Posterior vena cava (tissue), 2 donors: ENCODE results near the gene VEGFB. TPM values are rescaled to one million over a fixed set of nuclear protein-coding genes. Genes with fewer than 3 reads are reported as not detected.

Experiments used
- DNase-seq: peaks from one replicate; pipeline ENCODE4 v3.0.0-alpha.2; 2020; ENCODE audit warnings: low spot score
- intact Hi-C, 2 donors: fragments of 100-400 bp; cut with DNase I; formaldehyde crosslinking; loops; one replicate each; pipeline versions ENCODE4 v1.14.1 to v1.14.2; 2022 to 2023
- total RNA-seq, 2 donors: library from RNA; stranded (reverse); fragmentation: NEBNext Ultra II Directional; extraction: Animal tissue kit (Norgen Biotek cat#: 25700); gene quantifications; one replicate each; pipeline ENCODE4 v1.2.1, GENCODE V29; 2021
- donor health status: DM: yes; HTN: yes; CAD: no.
- donor health status: DM: yes; HTN: yes; CAD: no.

VEGFB gene
- total RNA-seq, 2 donors from 2014 or later, result 163 to 190 TPM

DNA sequence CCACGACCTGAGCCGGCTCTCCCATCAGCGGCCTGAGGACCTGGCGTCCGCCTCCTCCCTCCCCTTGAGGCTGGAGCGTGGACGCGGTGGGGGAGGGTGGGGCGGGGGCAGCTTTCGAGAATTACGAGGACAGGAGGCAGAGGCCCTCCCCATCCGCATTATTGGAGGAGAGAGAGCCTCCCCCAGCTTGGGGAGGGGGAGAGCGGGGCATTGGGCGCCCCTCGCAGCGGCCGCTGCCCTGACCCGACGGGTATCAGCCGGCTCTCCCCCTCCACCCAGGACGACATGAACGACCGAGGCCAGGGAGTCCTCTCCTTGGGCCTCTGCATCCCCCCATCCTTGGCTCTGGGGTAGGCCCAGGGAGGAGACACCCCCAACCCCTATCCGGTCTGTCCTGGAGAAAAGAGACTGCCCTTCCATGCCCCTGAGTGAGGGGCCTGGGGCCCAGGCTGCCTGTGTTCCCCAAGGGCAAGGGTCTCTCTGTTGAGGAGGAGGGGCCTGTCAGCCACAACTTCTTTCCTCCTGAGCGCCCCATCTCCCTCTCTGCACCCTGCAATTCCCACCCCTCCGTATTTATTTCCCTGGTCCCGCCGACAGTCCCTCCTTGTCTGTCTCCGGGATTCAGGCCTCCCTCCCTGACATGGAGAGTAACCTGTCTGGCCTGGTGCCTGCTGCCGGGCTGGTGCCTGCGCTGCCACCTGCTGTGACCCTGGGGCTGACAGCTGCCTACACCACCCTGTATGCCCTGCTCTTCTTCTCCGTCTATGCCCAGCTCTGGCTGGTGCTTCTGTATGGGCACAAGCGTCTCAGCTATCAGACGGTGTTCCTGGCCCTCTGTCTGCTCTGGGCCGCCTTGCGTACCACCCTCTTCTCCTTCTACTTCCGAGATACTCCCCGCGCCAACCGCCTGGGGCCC, 51.8 kb downstream of the VEGFB start:
- peak; percentile 75 for DNase-seq
- intact Hi-C loops, result no loop called here

DNA sequence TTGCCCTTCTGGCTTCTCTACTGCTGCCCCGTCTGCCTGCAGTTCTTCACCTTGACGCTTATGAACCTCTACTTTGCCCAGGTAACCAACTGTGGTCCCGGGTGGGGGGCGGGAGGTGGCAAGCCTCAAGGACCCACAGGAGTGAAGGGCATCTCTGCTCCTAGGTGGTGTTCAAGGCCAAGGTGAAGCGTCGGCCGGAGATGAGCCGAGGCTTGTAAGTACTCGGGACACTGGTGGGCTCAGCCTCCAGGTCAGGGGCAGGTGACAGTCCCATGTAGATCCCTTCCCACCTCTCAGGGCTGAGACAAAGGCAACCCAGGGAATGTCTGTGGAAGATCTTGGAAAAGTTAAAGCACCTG, 52.4 kb downstream of the VEGFB start:
- intact Hi-C loops, result no loop called here
- DNase-seq, result no peak

DNA sequence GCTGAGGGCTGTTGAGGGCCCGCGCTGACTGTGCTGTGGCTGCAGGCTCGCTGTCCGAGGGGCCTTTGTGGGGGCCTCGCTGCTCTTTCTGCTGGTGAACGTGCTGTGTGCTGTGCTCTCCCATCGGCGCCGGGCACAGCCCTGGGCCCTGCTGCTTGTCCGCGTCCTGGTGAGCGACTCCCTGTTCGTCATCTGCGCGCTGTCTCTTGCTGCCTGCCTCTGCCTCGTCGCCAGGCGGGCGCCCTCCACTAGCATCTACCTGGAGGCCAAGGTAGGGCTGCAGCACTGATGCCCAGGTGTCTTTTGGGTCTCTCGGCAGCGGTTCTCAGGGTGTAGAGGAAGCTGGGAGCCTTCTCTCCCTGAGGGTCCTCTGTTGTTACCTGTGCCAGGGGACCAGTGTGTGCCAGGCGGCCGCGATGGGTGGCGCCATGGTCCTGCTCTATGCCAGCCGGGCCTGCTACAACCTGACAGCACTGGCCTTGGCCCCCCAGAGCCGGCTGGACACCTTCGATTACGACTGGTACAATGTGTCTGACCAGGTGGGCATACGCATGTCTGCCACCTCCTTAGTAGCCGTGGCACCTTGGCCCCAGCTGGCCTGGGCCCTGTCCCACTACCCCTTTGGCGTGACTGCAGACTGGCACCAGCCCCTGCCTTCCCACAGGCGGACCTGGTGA, 53.4 kb downstream of the VEGFB start:
- intact Hi-C loops, result no loop called here
- peak; percentile 79 for DNase-seq

DNA sequence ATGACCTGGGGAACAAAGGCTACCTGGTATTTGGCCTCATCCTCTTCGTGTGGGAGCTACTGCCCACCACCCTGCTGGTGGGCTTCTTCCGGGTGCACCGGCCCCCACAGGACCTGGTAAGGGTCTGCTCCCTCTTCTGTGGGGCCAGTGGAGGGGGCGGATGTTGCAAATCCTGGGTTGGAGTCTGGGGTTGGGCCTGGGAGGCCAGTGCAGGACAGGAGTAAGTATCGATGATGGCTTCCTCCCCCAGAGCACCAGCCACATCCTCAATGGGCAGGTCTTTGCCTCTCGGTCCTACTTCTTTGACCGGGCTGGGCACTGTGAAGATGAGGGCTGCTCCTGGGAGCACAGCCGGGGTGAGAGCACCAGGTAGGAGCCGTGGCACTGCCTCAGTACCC, 54.0 kb downstream of the VEGFB start:
- intact Hi-C loops, result no loop called here
- DNase-seq, result peak; percentile 46

Other genes starting within 250 kb of the VEGFB start
- 10 to 100 TPM; 37.7 to 41.3 TPM for gene OTUB1, start 248.1 kb upstream of the VEGFB start, total RNA-seq
- under 1 TPM; 0.14 to 0.29 TPM for gene FLRT1, start 198.7 kb upstream of the VEGFB start, total RNA-seq
- 10 to 100 TPM; 15.9 to 16.8 TPM for gene MACROD1, start 68.5 kb upstream of the VEGFB start, total RNA-seq
- 10 to 100 TPM; 74.3 to 87.3 TPM for gene STIP1, start 48.4 kb upstream of the VEGFB start, total RNA-seq
- 10 to 100 TPM; 30.3 to 44.0 TPM for gene FERMT3, start 27.9 kb upstream of the VEGFB start, total RNA-seq
- gene TRPT1, start 8.4 kb upstream of the VEGFB start, total RNA-seq, result 10 to 100 TPM; 19.9 to 21.9 TPM
- gene NUDT22, start 8.3 kb upstream of the VEGFB start, total RNA-seq, result 10 to 100 TPM; 35.8 to 41.1 TPM
- 10 to 100 TPM; 16.1 to 21.3 TPM for gene DNAJC4, start 4.0 kb upstream of the VEGFB start, total RNA-seq
- gene FKBP2, start 6.5 kb downstream of the VEGFB start, total RNA-seq, result 10 to 100 TPM; 50.6 to 56.7 TPM
- gene PPP1R14B, start 12.4 kb downstream of the VEGFB start, total RNA-seq, result 100 to 1,000 TPM; 102 to 190 TPM
- gene PLCB3, start 16.9 kb downstream of the VEGFB start, total RNA-seq, result 10 to 100 TPM; 26.1 to 28.3 TPM
- 10 to 100 TPM; 49.6 to 57.3 TPM for gene BAD, start 50.1 kb downstream of the VEGFB start, total RNA-seq
- gene GPR137, start 51.3 kb downstream of the VEGFB start, total RNA-seq, result 10 to 100 TPM; 23.2 to 27.5 TPM
- not detected for gene KCNK4, start 56.7 kb downstream of the VEGFB start, total RNA-seq
- gene CATSPERZ, start 65.8 kb downstream of the VEGFB start, total RNA-seq, result 1 to 10 TPM in 1 of 2 donors, not detected in 1; 1.4 TPM
- 10 to 100 TPM; 33.5 to 41.2 TPM for gene ESRRA, start 70.9 kb downstream of the VEGFB start, total RNA-seq
- gene TRMT112, start 83.0 kb downstream of the VEGFB start, total RNA-seq, result 100 to 1,000 TPM; 107 to 119 TPM
- gene PRDX5, start 83.5 kb downstream of the VEGFB start, total RNA-seq, result 10 to 100 TPM; 82.7 to 98.6 TPM
- 1 to 10 TPM; 7.0 to 9.5 TPM for gene CCDC88B, start 105.6 kb downstream of the VEGFB start, total RNA-seq
- 10 to 100 TPM; 29.2 to 33.5 TPM for gene RPS6KA4, start 124.6 kb downstream of the VEGFB start, total RNA-seq